CD4-positive, alpha-beta T cell treated with Interleukin-21 for 1 hour (primary cell): ENCODE results near the gene COBL.

Experiments used
- DNase-seq: peaks from one replicate; pipeline ENCODE4 v3.0.0-alpha.2; 2020

The COBL gene

GRCh38 chr7:51316666-51317581 lies at the start of gene COBL:
COBL (minus strand) TSS chr7:51316809; CDS start chr7:51316633, 176 bp downstream.
- DNase-seq = no peak

GRCh38 chr7:51366172-51366728 lies 49.6 kb upstream of the COBL start:
- DNase-seq = no peak

GRCh38 chr7:51357821-51358220 lies 41.2 kb upstream of the COBL start:
- DNase-seq = no peak

GRCh38 chr7:51356849-51357516 lies 40.4 kb upstream of the COBL start:
- DNase-seq = no peak

DNA sequence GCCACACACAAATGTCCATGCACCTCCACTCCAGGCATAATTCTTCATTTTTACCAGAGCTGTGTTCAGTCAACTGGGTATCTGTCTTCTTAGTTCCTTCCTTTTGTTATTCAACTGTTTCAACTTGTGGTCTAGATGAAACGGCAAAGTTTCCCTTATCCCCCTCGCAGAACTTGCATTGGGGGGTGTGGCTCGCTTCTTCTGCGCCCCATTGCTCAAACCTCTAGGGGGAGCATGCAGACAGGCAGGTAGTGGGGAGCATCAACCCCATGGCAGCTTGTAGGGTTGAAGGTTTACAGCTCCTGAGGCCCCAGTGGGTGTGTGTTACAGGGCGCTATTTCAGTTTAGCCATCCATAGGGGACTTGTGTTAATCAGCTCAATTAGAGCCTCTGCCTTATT lies 38.3 kb upstream of the COBL start:
- DNase-seq = no peak

DNA sequence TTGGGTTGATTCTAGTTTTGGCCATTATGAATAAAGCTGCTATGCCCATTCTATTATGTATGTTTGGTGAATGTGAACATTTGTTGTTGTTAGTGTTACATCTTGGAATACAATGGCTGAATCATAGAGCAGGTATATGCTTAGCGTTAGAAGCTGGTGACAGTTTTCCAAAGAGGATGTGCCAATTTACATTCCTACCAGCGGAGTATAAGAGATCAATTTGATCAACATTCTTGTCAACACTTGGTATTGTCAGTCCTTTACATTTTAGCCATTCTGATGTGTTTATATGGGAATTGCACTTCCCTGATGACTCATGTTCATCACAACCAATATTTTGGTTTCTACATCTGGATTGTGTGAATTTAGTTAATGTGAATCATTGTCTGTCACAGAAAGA lies 37.8 kb upstream of the COBL start:
- no peak for DNase-seq

DNA sequence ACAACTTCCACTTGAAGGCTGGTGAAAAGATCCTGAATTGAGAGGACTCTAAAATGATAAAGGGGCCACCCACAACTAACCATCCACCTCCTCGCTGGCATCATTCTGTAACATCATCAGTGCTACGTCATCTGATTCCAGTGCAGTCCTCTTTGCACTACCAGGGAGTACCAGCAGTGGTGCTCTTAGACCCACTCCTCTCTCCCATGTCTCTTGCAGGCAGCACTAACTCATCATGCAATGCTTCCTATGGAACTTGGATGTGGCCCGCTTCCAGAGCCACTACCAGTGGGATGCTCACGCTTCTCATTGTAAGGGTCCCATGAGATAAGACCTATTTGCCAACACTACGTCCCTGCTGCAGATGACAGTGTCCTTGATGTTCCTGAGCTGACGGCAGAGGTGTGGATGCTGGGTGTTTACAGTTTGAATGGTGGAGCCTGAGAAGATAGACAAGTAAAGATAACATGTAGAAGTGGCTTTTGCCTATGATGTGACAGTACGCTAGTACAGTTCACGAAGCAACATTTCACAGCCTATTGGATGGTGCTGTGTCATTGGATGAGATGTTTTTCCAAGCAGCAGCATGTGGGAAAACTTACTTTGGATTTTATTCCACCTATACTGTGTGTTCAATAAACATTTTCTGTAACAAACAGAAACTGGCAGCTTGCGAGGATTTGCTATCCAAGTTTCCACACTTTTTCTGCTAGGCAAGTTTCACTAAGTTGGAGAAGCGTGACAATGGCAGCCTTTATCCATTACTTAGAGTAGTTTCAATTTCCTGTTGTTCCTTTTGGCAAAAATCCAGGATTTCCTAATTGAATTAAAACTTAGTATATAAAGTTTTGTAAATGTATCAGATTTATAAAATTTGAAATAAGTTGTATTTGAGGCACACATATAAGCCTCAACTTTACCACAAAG lies 35.8 kb upstream of the COBL start:
- DNase-seq = no peak

DNA sequence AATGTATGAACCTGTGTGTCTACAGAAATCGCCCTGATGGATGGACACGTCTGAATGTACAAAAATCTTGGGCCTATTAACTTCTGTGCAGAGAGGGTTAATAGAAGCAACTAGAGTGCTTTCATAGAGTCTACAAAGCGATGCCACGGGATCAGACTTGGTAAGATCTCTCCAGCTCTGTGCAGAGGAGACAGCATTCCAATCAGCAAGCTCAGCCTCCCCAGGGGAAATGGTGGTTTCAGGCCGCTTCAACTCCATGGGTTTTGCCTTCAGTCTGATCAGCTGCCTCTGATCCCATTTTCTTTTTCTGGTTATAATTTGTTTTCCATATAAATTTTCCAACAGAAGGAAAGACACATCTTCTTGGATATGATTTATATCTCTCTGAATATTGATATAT lies 35.1 kb upstream of the COBL start:
- DNase-seq = no peak

GRCh38 chr7:51350546-51350896 lies 33.9 kb upstream of the COBL start:
- no peak for DNase-seq

GRCh38 chr7:51349820-51350545 lies 33.4 kb upstream of the COBL start:
- DNase-seq = no peak

DNA sequence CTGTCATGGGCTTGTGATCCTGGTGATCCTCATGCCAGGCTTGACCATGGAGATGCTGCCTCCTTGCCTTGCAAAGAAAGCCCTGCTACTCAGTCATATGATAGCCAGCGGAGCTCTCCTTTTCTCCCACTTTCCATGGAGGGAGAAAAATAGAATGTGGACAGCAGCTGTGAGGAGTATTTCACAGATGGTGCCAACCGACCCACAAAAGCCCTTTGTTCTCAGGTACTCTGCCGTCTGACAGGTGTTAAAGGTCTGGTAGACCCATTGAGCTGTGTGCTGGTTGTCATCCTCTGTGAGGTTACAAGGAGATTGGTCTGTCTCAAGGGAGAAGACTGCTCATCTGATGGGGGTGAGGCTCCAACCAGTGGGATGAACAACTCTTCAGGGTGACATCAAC lies 29.5 kb upstream of the COBL start:
- DNase-seq = no peak

- no peak for DNase-seq
These were observed 28.0 kb upstream of the COBL start for GRCh38 chr7:51344406-51345138.

- DNase-seq = no peak
These were observed 24.3 kb upstream of the COBL start for GRCh38 chr7:51340936-51341335.

DNA sequence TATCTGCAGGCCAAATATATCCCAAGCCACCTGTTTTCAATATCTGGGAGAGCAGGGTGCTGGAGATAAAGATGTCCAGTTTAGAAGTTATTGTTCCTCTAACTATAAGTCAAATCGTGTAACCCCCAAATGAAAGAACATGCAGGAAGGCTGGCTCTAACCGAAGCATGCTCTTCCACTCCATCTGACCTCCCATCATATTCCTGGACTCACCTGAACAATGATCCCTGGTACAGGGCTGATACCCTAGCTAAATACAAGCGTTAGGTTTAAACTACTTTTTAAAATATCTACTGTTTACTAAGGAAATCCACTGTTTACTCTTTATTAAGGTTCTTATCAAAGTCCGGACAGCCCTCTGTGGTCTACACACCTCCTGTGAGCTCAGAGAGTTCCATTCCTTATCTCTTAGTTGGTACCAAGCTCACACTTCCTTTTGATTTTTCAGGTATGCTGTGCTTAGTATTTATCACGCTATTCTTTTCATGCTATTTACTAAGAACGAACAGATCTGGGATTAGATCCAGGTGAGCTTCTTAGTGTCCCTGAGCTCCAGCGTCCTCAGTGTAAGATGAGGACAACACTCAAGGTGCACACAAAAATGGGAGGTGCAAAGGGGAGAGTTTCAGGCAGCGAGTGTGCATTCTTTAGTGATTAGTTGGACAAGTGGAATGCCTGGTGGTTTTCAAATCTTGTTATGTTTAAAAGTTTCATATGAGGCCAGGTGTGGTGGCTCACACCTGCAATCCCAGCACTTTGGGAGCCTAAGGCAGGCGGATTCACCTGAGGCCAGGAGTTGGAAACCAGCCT lies 23.6 kb upstream of the COBL start:
- DNase-seq = no peak

DNA sequence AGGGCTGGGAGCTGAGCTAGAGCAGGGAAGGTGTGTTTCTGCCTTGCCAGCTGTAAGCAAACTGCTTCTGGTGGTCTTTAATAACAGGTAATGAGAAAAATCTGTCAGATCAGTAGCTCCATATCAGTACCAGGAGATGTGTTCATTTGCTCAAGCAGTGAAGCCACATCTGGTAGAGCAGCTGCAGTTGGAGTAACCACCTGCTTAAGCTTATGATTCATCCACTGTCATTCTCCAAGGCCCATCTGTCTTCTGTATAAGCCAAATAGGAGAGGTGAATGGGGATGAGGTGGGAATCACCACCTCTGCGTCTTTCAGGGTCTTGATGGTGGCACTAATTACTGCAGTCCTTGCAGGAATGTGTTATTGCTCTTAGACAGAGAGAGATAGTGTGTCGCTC lies 18.4 kb upstream of the COBL start:
- DNase-seq = no peak

DNA sequence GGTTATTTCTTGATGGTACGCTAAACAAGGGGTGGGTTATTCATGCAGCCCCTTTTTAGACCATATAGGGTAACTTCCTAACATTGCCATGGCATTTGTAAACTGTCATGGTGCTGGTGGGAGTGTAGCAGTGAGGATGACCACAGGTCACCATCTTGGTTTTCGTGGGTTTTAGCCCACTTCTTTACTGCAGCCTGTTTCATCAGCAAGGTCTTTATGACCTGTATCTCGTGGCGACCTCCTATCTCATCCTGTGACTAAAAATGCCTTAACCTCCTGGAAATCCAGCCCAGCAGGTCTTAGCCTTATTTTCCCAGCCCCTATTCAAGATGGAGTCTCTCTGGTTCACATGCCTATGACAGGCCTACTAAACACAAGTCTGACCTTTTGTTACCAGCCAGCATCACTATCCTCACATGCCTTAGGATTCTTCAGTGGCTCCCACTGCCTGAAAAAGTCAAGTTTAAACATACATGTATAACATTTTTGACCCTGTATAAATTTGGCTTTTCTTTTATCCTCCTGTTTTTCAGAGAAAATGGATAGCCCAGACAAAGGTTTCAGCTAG lies 13.2 kb upstream of the COBL start:
- no peak for DNase-seq

DNA sequence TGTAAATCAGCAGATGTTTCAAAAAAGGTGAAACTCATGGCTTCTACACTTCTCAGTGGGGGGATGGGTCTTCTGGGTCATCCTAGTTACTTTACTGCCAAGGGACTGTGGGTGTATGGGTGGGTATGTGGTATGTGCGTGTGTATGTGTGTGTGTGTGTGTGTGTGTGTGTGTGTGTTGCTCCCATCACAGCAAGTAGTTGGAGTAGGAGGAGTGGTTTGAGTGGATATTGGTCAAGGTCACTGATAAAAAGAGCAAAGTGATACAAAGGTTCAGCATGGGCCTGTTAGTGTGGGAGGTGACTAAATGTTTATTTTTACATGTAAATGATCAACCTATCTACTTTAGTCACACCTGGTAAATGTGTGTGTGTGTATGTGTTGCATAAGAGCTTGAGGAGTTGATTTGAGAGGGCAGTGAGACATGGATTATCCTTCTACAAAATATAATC lies 11.8 kb upstream of the COBL start:
- no peak for DNase-seq

- no peak for DNase-seq
These were observed 10.7 kb upstream of the COBL start for GRCh38 chr7:51327287-51327717.

DNA sequence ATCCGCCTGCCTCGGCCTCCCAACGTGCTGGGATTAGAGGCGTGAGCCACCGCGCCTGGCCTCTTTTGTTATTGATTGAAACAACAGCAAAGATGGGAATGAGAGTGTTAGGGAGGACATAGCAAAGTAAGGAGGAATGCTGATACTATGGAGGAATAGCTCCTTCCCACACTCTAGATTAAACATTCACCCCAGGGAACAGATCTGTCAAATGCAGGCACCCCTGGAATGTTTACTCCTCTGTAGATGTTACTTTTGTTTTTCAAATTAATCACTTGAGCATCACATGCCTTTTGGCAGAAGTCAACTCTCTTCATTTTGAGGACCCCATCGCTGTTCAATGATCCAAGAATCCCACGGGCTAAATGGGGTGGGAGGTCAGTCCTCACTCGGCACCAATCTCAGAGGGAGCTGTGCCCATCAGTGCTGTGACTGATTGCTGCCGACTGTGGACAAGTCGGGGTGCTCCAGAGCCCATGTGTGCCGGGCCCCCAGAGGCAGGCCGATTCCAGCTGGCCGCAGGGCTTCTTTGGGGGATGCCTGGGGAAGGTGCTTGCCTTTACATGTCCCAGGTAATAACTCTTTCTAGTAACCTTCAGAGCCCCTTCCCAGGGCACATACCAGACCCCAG lies 10.2 kb upstream of the COBL start:
- DNase-seq = no peak

DNA sequence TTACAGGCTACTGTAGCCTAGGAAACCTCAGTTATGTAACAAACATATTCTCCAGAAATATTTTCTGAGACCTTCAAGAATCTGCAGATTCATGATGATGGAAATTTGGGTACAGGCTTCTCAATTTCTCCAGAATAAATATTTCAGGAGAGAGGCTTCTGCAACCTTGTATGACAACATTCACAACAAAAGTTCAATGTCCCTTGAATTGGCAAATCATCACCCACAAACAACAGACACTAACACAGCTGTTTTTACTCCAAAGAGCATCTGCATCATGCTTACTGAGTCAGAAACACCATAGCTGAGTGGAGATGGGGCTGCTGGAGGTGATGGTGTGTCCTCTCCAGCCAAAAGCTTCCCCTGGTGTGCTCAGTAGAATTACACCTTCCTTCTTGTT lies 9.3 kb upstream of the COBL start:
- DNase-seq = no peak
